ENCODE results near the gene PRKCZ. TPM values are rescaled to one million over a fixed set of nuclear protein-coding genes. Genes with fewer than 3 reads are reported as not detected.

PRKCZ gene
- polyA plus RNA-seq, 1 of the 3 experiments (the other 2 are of a cell fraction), result 24.2 TPM

DNA sequence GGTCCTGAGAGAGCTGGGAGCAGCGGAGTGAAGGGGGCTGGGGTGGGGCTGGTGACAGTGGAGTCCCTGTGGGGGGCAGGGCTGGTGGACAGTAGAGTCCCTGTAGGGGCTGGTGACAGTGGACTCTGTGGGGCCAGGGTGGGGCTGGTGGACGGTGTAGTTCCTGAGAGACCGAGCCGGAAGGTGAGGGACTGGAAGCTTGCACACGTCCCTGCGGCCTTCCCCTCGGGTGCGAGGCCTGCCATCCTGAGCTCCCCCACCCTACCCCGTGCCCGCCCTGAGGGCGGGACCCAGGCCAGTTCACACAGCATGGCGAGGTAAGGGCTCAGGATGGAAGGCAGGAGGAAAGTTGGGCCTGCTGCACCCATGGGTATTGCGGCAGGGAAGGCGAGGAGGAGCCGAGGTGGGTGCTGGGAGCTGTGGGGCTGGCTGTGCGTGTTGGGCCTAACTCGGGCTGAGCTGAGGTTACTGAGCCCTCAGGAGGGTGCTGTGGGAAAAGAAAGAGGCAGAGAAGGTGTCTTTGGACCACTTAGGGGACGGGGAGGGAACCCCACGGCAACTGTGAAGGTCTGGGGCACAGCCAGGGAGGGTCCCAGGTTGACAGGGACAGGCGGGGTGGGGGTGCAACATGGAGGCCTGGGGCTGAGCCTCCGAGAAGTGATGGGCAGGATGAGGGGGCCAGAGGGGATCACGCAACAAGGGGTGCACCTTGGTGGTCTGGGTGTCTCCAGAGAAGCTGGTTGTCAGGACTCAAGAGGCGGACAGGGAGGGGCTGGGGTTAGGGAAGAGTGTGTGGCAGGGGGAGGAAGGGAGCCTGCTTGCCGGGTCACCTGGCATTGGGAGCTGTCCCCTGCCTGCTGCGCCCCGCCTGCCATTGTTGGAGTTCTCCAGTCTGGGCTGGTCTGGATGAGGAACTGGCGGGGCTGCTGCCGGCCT is 60.8 kb downstream of the PRKCZ start:
- DNase-seq, result no peak
- Histone ChIP-seq H3K4me1 (ENCODE audit: control insufficient read depth in 1 of 2, insufficient read depth in 2 of 2, low read depth in 1 of 2, low read length in 1 of 2) (no peaks in the 10 kb centered on the region; a peak in 1 of 4 replicates), H3K4me3 (ENCODE audit: low read depth in 2 of 2, low read length in 1 of 2) (no peak overlapping the region), H3K79me2 (ENCODE audit: insufficient read depth) (no peaks in the 10 kb centered on the region), H3K36me3 (replicated peaks in 1 of 2; ENCODE audit: control insufficient read depth in 1 of 2, insufficient read depth in 2 of 2, low read length in 1 of 2) (peaks cover 0 to 8% of the 10 kb centered on the region in 2 experiments), H3K9me3 (no peaks in the 10 kb centered on the region), H3K27ac (ENCODE audit: low read depth in 2 of 2, low read length in 1 of 2) (no peak overlapping the region), H4K20me1 (ENCODE audit: insufficient read depth) (no peaks in the 10 kb centered on the region), H3K9me2 (no peaks in the 10 kb centered on the region), H3K4me2 (no peak overlapping the region), H3K9ac (no peak overlapping the region), H3F3A (replicated peaks; ENCODE audit: insufficient read depth) (no peaks in the 10 kb centered on the region), H3K27me3 (ENCODE audit: insufficient read depth) (no peaks in the 10 kb centered on the region), H2AFZ (ENCODE audit: low read depth) (no peak overlapping the region)
- POLR2A ChIA-PET, result no interaction called here
- CTCF ChIA-PET, result interaction anchor here (1.1 to 2.6 kb wide), 2 partner anchors 29 to 63 kb away, joined by 3 to 10 read pairs; no protein-coding TSS in a partner anchor
- 84% methylated on average over 15 of the region's 28 CpGs for WGBS (ENCODE audit: low lambda C conversion rate)
- TF ChIP-seq TEAD4 (IDR thresholded peaks at IDR 0.05; ENCODE audit: borderline replicate concordance, insufficient read depth), result no peak
- no peak for TF ChIP-seq EZH2phosphoT487 (IDR thresholded peaks at IDR 0.05; ENCODE audit: borderline replicate concordance, low read depth)
- TF ChIP-seq FOSL2 (IDR thresholded peaks at IDR 0.05; ENCODE audit: borderline replicate concordance, low read depth), result no peak
- TF ChIP-seq TCF12 (IDR thresholded peaks at IDR 0.05), result no peak
- TF ChIP-seq, protein P1, sequence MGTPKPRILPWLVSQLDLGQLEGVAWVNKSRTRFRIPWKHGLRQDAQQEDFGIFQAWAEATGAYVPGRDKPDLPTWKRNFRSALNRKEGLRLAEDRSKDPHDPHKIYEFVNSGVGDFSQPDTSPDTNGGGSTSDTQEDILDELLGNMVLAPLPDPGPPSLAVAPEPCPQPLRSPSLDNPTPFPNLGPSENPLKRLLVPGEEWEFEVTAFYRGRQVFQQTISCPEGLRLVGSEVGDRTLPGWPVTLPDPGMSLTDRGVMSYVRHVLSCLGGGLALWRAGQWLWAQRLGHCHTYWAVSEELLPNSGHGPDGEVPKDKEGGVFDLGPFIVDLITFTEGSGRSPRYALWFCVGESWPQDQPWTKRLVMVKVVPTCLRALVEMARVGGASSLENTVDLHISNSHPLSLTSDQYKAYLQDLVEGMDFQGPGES (IDR thresholded peaks at IDR 0.05; ENCODE audit: low read depth, low read length), result no peak
- no peak for TF ChIP-seq FOXJ3 (CRISPR knock-in tag; IDR thresholded peaks at IDR 0.05)

DNA sequence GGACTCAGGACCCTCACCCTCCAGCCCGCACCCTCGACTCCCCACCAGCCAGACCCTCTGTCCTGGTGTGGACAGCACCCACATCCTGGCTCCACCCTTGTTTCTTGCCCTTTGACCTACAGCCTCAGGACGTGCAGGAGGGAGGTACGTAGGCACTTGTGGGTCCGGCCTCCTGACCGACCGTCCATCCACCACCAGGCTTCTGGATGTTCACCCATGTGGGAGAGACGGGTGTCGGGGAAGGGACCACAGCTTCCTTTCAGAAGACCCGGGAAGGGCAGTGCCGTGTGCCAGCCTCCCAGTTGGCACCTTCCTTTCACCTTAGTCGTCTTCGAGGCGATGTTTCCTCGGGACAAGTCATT is 61.4 kb downstream of the PRKCZ start:
- Histone ChIP-seq H2AFZ (ENCODE audit: low read depth) (no peak overlapping the region), H3K27ac (ENCODE audit: low read depth in 2 of 2, low read length in 1 of 2) (no peak overlapping the region), H3K9me2 (no peaks in the 10 kb centered on the region), H3K27me3 (ENCODE audit: insufficient read depth) (no peaks in the 10 kb centered on the region), H3K9ac (no peak overlapping the region), H4K20me1 (ENCODE audit: insufficient read depth) (no peaks in the 10 kb centered on the region), H3K4me1 (ENCODE audit: control insufficient read depth in 1 of 2, insufficient read depth in 2 of 2, low read depth in 1 of 2, low read length in 1 of 2) (no peaks in the 10 kb centered on the region; a peak in 1 of 4 replicates), H3K4me3 (ENCODE audit: low read depth in 2 of 2, low read length in 1 of 2) (no peak overlapping the region), H3K79me2 (ENCODE audit: insufficient read depth) (no peaks in the 10 kb centered on the region), H3K36me3 (replicated peaks in 1 of 2; ENCODE audit: control insufficient read depth in 1 of 2, insufficient read depth in 2 of 2, low read length in 1 of 2) (peaks cover 0 to 6% of the 10 kb centered on the region in 2 experiments), H3F3A (replicated peaks; ENCODE audit: insufficient read depth) (no peaks in the 10 kb centered on the region), H3K4me2 (no peak overlapping the region), H3K9me3 (no peaks in the 10 kb centered on the region)
- TF ChIP-seq FOXM1 (IDR thresholded peaks at IDR 0.05; ENCODE audit: low read depth) (no peak), NFIC (IDR thresholded peaks at IDR 0.05; ENCODE audit: borderline replicate concordance) (no peak), FOSL2 (IDR thresholded peaks at IDR 0.05; ENCODE audit: borderline replicate concordance, low read depth) (no peak), RXRA (IDR thresholded peaks at IDR 0.05; ENCODE audit: borderline replicate concordance, low read depth) (no peak), RFX5 (IDR thresholded peaks at IDR 0.05; ENCODE audit: low read length) (no peak)
- TF ChIP-seq, protein P2, sequence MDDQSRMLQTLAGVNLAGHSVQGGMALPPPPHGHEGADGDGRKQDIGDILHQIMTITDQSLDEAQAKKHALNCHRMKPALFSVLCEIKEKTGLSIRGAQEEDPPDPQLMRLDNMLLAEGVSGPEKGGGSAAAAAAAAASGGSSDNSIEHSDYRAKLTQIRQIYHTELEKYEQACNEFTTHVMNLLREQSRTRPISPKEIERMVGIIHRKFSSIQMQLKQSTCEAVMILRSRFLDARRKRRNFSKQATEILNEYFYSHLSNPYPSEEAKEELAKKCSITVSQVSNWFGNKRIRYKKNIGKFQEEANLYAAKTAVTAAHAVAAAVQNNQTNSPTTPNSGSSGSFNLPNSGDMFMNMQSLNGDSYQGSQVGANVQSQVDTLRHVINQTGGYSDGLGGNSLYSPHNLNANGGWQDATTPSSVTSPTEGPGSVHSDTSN (IDR thresholded peaks at IDR 0.05), result no peak
- TF ChIP-seq, protein P3, sequence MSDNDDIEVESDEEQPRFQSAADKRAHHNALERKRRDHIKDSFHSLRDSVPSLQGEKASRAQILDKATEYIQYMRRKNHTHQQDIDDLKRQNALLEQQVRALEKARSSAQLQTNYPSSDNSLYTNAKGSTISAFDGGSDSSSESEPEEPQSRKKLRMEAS (IDR thresholded peaks at IDR 0.05; ENCODE audit: low read depth), result no peak
- TF ChIP-seq, protein P4, sequence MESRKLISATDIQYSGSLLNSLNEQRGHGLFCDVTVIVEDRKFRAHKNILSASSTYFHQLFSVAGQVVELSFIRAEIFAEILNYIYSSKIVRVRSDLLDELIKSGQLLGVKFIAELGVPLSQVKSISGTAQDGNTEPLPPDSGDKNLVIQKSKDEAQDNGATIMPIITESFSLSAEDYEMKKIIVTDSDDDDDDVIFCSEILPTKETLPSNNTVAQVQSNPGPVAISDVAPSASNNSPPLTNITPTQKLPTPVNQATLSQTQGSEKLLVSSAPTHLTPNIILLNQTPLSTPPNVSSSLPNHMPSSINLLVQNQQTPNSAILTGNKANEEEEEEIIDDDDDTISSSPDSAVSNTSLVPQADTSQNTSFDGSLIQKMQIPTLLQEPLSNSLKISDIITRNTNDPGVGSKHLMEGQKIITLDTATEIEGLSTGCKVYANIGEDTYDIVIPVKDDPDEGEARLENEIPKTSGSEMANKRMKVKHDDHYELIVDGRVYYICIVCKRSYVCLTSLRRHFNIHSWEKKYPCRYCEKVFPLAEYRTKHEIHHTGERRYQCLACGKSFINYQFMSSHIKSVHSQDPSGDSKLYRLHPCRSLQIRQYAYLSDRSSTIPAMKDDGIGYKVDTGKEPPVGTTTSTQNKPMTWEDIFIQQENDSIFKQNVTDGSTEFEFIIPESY (IDR thresholded peaks at IDR 0.05; ENCODE audit: borderline replicate concordance, low read depth), result no peak
- TF ChIP-seq, protein P5, sequence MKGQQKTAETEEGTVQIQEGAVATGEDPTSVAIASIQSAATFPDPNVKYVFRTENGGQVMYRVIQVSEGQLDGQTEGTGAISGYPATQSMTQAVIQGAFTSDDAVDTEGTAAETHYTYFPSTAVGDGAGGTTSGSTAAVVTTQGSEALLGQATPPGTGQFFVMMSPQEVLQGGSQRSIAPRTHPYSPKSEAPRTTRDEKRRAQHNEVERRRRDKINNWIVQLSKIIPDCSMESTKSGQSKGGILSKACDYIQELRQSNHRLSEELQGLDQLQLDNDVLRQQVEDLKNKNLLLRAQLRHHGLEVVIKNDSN (IDR thresholded peaks at IDR 0.05; ENCODE audit: borderline replicate concordance, low read depth), result no peak
- TF ChIP-seq, protein P6, sequence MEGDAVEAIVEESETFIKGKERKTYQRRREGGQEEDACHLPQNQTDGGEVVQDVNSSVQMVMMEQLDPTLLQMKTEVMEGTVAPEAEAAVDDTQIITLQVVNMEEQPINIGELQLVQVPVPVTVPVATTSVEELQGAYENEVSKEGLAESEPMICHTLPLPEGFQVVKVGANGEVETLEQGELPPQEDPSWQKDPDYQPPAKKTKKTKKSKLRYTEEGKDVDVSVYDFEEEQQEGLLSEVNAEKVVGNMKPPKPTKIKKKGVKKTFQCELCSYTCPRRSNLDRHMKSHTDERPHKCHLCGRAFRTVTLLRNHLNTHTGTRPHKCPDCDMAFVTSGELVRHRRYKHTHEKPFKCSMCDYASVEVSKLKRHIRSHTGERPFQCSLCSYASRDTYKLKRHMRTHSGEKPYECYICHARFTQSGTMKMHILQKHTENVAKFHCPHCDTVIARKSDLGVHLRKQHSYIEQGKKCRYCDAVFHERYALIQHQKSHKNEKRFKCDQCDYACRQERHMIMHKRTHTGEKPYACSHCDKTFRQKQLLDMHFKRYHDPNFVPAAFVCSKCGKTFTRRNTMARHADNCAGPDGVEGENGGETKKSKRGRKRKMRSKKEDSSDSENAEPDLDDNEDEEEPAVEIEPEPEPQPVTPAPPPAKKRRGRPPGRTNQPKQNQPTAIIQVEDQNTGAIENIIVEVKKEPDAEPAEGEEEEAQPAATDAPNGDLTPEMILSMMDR (IDR thresholded peaks at IDR 0.05), result no peak
- CTCF ChIA-PET, result interaction anchor here (1.1 to 2.6 kb wide), 2 partner anchors 29 to 63 kb away, joined by 3 to 10 read pairs; no protein-coding TSS in a partner anchor
- POLR2A ChIA-PET, result no interaction called here
- 90% methylated on average over 14 of the region's 15 CpGs for WGBS (ENCODE audit: low lambda C conversion rate)
- no peak for DNase-seq

Measured in SK-N-SH (cell line).